ENCODE data around the gene GABARAP.

Gene GABARAP

DNA sequence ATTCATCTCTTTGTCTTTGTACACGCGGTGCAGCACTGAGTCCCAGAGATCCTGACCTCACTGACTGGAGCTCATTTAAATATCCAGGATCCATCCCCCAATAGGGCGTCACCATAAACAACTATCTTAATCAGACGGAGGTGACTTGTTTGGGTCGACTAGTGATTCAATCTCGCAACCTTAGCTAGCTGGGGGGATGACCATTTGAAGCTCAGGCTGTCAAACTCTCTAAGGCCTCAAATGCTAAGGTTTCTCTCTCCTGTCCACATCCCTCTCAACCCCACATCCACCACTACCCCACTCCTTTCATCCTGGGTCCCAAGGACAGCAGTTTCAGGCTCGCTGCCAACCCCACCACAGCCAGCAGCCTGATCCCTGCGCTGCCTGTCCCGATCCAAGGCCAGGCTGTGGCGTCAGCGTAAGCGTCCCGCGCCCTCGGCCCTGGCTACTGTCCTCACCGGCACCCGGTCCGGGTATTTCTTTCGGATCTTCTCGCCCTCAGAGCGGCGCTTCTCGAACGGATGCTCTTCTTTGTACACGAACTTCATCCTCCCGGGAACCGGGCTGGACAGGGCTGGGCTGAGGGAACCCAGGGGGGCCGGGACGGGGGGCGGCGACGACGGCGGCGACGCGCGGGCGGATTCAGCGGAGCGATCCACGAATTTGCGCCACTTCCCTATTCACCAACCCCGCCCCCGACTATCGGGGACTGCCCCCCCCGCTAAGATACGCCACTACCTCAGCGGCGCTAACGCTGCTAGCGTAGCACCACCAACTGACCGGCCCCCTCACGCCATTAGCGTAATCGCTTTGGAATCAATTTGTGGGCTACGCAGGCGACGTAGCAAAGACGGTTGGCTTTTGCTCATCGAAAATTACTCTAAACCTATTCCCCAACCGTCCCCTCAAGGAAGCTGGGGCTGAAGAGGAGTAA is at the start of gene GABARAP:
GABARAP (minus strand) TSS at position 667 of the 934 bp plus-strand sequence; CDS start at position 548, 119 bp downstream.
- Histone ChIP-seq H3K36me3 (ENCODE audit: insufficient read depth, low read length) (no peaks in the 10 kb centered on the region; the same call in 1 of the 2 replicates), H3K9ac (ENCODE audit: low read depth, low read length) (peak within 1 kb of the TSS; percentile 92), H3K4me1 (ENCODE audit: insufficient read depth, low read length) (peaks cover 17% of the 10 kb centered on the region), H3K9me3 (ENCODE audit: control insufficient read depth, insufficient read depth, low read length) (no peaks in the 10 kb centered on the region)

GRCh38 chr17:7290685-7291084 is 48.4 kb upstream of the GABARAP start:
- Histone ChIP-seq H3K4me1 (ENCODE audit: insufficient read depth, low read length) (peaks cover 18% of the 10 kb centered on the region), H3K9me3 (ENCODE audit: control insufficient read depth, insufficient read depth, low read length) (no peaks in the 10 kb centered on the region), H3K9ac (ENCODE audit: low read depth, low read length) (no peak overlapping the region), H3K36me3 (ENCODE audit: insufficient read depth, low read length) (no peaks in the 10 kb centered on the region)

DNA sequence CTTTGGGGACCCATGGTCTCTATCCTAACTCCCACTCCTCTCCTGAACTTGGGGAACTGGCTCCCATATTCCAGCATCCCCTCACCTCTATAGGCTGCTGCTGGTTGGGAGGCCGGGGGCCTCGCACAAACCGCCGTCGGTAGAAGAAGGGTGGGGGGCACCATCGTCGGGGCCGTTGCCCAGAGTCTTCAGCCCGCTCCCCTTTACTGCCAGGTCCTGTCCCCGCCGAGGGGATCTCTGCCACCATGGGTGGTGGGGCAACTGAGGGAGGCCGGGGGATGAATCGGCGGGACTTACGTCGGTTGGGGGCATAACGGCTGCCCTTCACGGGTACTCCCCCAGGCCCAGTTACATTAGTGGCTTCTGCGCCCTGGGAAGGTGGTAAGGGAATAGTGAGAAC is 47.9 kb upstream of the GABARAP start:
- H3K9ac ChIP-seq (ENCODE audit: low read depth, low read length): no peak overlapping the region
- no peaks in the 10 kb centered on the region for H3K36me3 ChIP-seq (ENCODE audit: insufficient read depth, low read length)
- peaks cover 18% of the 10 kb centered on the region for H3K4me1 ChIP-seq (ENCODE audit: insufficient read depth, low read length)
- no peaks in the 10 kb centered on the region for H3K9me3 ChIP-seq (ENCODE audit: control insufficient read depth, insufficient read depth, low read length)

GRCh38 chr17:7289256-7290032 is 47.2 kb upstream of the GABARAP start:
- H3K36me3 ChIP-seq (ENCODE audit: insufficient read depth, low read length): no peaks in the 10 kb centered on the region
- peaks cover 18% of the 10 kb centered on the region for H3K4me1 ChIP-seq (ENCODE audit: insufficient read depth, low read length)
- no peaks in the 10 kb centered on the region for H3K9me3 ChIP-seq (ENCODE audit: control insufficient read depth, insufficient read depth, low read length)
- H3K9ac ChIP-seq (ENCODE audit: low read depth, low read length): no peak overlapping the region; the same call in 1 of the 2 replicates

DNA sequence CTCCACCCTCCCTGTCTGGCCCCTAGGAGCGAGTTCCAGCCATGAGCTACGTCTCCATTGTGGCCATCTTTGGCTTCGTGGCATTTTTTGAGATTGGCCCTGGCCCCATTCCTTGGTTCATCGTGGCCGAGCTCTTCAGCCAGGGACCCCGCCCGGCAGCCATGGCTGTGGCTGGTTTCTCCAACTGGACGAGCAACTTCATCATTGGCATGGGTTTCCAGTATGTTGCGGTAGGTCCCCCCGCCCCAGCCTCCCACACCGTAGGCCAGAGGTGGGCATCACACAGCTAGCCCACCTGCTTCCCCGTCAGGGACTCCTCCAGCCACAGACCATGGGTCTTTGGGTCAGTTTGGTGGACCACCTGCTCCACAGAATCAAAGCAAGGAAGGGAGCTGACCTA is 43.4 kb upstream of the GABARAP start:
- H3K9me3 ChIP-seq (ENCODE audit: control insufficient read depth, insufficient read depth, low read length): no peaks in the 10 kb centered on the region
- no peak overlapping the region for H3K9ac ChIP-seq (ENCODE audit: low read depth, low read length)
- H3K36me3 ChIP-seq (ENCODE audit: insufficient read depth, low read length): no peaks in the 10 kb centered on the region
- peaks cover 3% of the 10 kb centered on the region; the same call in 1 of the 2 replicates for H3K4me1 ChIP-seq (ENCODE audit: insufficient read depth, low read length)

GRCh38 chr17:7284911-7285310 is 42.7 kb upstream of the GABARAP start:
- Histone ChIP-seq H3K4me1 (ENCODE audit: insufficient read depth, low read length) (peaks cover 3% of the 10 kb centered on the region; the same call in 1 of the 2 replicates), H3K36me3 (ENCODE audit: insufficient read depth, low read length) (no peaks in the 10 kb centered on the region), H3K9ac (ENCODE audit: low read depth, low read length) (no peak overlapping the region), H3K9me3 (ENCODE audit: control insufficient read depth, insufficient read depth, low read length) (no peaks in the 10 kb centered on the region)

GRCh38 chr17:7283471-7284216 is 41.4 kb upstream of the GABARAP start:
- Histone ChIP-seq H3K9me3 (ENCODE audit: control insufficient read depth, insufficient read depth, low read length) (no peaks in the 10 kb centered on the region), H3K9ac (ENCODE audit: low read depth, low read length) (no peak overlapping the region), H3K36me3 (ENCODE audit: insufficient read depth, low read length) (no peaks in the 10 kb centered on the region), H3K4me1 (ENCODE audit: insufficient read depth, low read length) (peaks cover 3% of the 10 kb centered on the region; the same call in 1 of the 2 replicates)

GRCh38 chr17:7282752-7283321 is 40.6 kb upstream of the GABARAP start:
- H3K9me3 ChIP-seq (ENCODE audit: control insufficient read depth, insufficient read depth, low read length): no peaks in the 10 kb centered on the region
- H3K9ac ChIP-seq (ENCODE audit: low read depth, low read length): peak overlapping the region; percentile 67
- H3K36me3 ChIP-seq (ENCODE audit: insufficient read depth, low read length): no peaks in the 10 kb centered on the region
- peaks cover 3% of the 10 kb centered on the region; the same call in 1 of the 2 replicates for H3K4me1 ChIP-seq (ENCODE audit: insufficient read depth, low read length)

- Histone ChIP-seq H3K9me3 (ENCODE audit: control insufficient read depth, insufficient read depth, low read length) (no peaks in the 10 kb centered on the region), H3K4me1 (ENCODE audit: insufficient read depth, low read length) (peaks cover 3% of the 10 kb centered on the region; the same call in 1 of the 2 replicates), H3K9ac (ENCODE audit: low read depth, low read length) (peak overlapping the region; percentile 67), H3K36me3 (ENCODE audit: insufficient read depth, low read length) (no peaks in the 10 kb centered on the region)
Observed at GRCh38 chr17:7281953-7282751, 39.9 kb upstream of the GABARAP start.

DNA sequence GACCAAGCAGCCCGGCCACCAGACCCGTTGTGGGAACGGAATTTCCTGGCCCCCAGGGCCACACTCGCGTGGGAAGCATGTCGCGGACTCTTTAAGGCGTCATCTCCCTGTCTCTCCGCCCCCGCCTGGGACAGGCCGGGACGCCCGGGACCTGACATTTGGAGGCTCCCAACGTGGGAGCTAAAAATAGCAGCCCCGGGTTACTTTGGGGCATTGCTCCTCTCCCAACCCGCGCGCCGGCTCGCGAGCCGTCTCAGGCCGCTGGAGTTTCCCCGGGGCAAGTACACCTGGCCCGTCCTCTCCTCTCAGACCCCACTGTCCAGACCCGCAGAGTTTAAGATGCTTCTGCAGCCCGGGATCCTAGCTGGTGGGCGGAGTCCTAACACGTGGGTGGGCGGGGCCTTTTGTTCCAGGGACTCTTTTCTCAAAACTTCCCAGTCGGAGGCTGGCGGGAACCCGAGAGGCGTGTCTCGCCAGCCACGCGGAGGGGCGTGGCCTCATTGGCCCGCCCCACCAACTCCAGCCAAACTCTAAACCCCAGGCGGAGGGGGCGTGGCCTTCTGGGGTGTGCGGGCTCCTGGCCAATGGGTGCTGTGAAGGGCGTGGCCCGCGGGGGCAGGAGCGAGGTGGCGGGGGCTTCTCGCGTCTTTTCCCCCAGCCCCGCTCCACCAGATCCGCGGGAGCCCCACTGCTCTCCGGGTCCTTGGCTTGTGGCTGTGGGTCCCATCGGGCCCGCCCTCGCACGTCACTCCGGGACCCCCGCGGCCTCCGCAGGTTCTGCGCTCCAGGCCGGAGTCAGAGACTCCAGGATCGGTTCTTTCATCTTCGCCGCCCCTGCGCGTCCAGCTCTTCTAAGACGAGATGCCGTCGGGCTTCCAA is 39.1 kb upstream of the GABARAP start, which contains the start of gene SLC2A4:
SLC2A4 (plus strand) TSS at position 645 of the 879 bp plus-strand sequence; CDS start at position 862, 217 bp downstream.
- H3K9me3 ChIP-seq (ENCODE audit: control insufficient read depth, insufficient read depth, low read length): no peaks in the 10 kb centered on the region
- H3K9ac ChIP-seq (ENCODE audit: low read depth, low read length): peak within 1 kb of the TSS; percentile 67
- peaks cover 3% of the 10 kb centered on the region; the same call in 1 of the 2 replicates for H3K4me1 ChIP-seq (ENCODE audit: insufficient read depth, low read length)
- no peaks in the 10 kb centered on the region for H3K36me3 ChIP-seq (ENCODE audit: insufficient read depth, low read length)

GRCh38 chr17:7280519-7281073 is 38.3 kb upstream of the GABARAP start:
- peak overlapping the region; percentile 35 for H3K9ac ChIP-seq (ENCODE audit: low read depth, low read length)
- H3K4me1 ChIP-seq (ENCODE audit: insufficient read depth, low read length): peaks cover 3% of the 10 kb centered on the region; the same call in 1 of the 2 replicates
- H3K36me3 ChIP-seq (ENCODE audit: insufficient read depth, low read length): no peaks in the 10 kb centered on the region
- H3K9me3 ChIP-seq (ENCODE audit: control insufficient read depth, insufficient read depth, low read length): no peaks in the 10 kb centered on the region

GRCh38 chr17:7279448-7279847 is 37.2 kb upstream of the GABARAP start:
- Histone ChIP-seq H3K9me3 (ENCODE audit: control insufficient read depth, insufficient read depth, low read length) (no peaks in the 10 kb centered on the region), H3K9ac (ENCODE audit: low read depth, low read length) (peak overlapping the region; percentile 32), H3K4me1 (ENCODE audit: insufficient read depth, low read length) (peaks cover 3% of the 10 kb centered on the region; the same call in 1 of the 2 replicates), H3K36me3 (ENCODE audit: insufficient read depth, low read length) (no peaks in the 10 kb centered on the region)
